ENCODE results near the gene ZNF554. TPM values are rescaled to one million over a fixed set of nuclear protein-coding genes. Genes with fewer than 3 reads are reported as not detected.
"Not testable (repeated sequence)": the region's sequence is repeated elsewhere in the genome, so short reads cannot be mapped to it uniquely, and the experiment has no call there.

The ZNF554 gene
- total RNA-seq, 1 donor, result 1.8 TPM

DNA sequence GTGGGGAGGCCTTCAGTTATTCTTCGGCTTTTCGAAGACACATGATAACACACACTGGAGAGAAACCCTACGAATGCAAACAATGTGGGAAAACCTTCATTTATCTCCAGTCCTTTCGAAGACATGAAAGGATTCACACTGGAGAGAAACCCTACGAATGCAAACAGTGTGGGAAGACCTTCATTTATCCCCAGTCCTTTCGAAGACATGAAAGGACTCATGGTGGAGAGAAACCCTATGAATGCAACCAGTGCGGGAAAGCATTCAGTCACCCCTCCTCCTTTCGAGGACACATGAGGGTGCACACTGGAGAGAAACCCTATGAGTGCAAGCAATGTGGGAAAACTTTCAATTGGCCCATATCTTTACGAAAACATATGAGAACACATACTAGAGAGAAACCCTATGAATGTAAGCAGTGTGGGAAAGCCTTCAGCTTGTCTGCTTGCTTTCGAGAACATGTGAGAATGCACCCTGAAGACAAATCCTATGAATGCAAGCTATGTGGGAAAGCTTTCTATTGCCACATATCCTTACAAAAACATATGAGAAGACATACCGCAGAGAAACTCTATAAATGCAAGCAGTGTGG is 33.4 kb downstream of the ZNF554 start:
- Histone ChIP-seq H3K27me3 (ENCODE audit: insufficient read depth, low read length) (no peaks in the 10 kb centered on the region), H3K4me3 (ENCODE audit: low read length) (no peak overlapping the region), H3K9me3 (ENCODE audit: low read depth, low read length) (peaks cover 56% of the 10 kb centered on the region)

DNA sequence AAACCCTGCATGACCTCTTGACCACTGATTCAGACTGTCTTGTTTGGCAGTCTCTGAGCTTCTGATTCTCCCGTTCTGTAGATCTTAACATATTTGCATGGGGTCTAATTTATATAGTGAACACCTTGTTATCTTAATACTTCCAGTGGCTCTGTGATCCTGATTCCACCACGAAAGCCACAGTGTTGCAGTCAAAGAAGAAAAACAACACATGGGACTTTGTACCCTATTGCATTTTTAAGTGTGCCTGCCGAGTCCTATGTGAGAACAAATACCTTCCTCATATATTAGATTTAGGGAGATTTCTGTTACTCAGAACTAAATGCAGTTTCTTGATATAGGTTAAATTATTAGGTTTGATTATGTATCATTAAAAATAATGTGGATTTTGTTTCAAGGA is 35.2 kb downstream of the ZNF554 start:
- no peaks in the 10 kb centered on the region for H3K4me1 ChIP-seq (ENCODE audit: insufficient read depth, low read length)
- peaks cover 56% of the 10 kb centered on the region for H3K9me3 ChIP-seq (ENCODE audit: low read depth, low read length)
- no peak overlapping the region for H3K4me3 ChIP-seq (ENCODE audit: low read length)
- no peaks in the 10 kb centered on the region for H3K27me3 ChIP-seq (ENCODE audit: insufficient read depth, low read length)

More for the DNA sequence above, 33.4 kb downstream of the ZNF554 start:
- no peaks in the 10 kb centered on the region for H3K4me1 ChIP-seq (ENCODE audit: insufficient read depth, low read length)

DNA sequence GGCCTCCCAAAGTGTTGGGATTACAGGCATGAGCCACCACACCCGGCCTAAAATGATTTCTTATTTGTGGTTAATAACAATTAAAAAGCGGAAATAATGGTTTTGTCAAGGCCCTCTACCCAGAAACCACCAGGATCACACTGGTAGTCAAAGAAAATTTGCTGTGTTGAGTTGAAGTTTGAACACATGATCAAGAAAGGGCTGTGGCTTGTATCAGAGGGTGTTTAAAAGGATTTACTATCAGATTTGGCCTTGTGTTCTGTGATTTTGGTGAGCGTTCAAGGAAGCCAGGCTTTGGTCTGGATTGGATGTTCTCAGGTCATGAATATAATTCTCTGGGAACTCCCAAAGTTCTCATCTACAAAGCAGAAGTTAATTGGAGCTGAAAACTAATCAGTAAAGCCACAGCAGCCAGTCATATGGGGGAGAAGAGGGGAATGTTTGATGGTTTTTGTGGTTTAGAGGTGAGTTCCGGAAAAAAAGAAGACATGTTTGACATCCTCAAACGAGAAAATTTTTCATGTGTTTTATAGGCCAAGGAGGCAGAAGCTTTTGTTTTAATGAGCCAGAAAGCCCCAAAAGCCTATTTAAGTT is 36.9 kb downstream of the ZNF554 start:
- Histone ChIP-seq H3K27me3 (ENCODE audit: insufficient read depth, low read length) (no peaks in the 10 kb centered on the region), H3K9me3 (ENCODE audit: low read depth, low read length) (peaks cover 52% of the 10 kb centered on the region), H3K4me3 (ENCODE audit: low read length) (no peak overlapping the region), H3K4me1 (ENCODE audit: insufficient read depth, low read length) (no peaks in the 10 kb centered on the region)

DNA sequence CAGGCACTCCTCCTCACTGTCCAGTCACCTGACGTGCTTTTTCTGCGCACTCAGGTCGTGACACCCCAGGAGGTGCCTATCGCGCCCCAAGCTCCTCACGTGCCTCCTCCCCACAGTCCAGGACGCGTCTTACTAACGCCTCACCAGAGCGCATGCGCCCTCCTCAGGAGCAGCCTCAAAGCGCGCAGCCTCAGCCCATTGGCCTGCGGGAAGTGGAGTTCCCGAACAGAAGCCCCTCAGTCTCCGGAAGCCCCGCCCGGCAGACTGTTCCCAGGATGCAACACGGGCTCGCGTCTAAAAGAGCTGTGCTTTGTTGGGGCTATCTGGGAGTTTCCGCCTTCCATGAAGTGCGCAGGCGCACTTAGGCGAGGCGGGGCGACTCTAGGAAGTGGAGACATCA is 39.2 kb downstream of the ZNF554 start:
- H3K4me1 ChIP-seq (ENCODE audit: insufficient read depth, low read length), result no peaks in the 10 kb centered on the region
- peaks cover 28% of the 10 kb centered on the region for H3K9me3 ChIP-seq (ENCODE audit: low read depth, low read length)
- H3K27me3 ChIP-seq (ENCODE audit: insufficient read depth, low read length), result no peaks in the 10 kb centered on the region
- no peak overlapping the region for H3K4me3 ChIP-seq (ENCODE audit: low read length)

DNA sequence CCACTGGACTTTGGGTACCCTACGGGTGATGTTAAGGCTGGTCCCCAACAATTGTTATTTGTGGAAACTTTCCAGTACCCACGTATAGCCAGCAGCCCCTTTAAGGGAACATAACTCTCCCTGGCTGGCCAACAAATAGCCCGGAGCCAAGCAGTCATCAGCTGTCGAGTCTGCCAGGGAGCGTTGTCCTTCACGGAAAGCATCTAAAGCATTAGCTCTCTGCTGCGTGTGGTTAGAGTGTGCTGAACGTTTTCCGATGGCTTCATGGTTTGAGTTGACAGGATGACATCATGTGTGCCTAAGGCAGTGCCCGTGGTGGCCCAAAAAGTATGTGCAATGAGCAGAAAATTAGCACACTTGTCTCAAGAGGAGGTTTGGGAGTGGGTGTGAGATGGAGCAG is 44.1 kb downstream of the ZNF554 start:
- Histone ChIP-seq H3K27me3 (ENCODE audit: insufficient read depth, low read length) (no peaks in the 10 kb centered on the region), H3K9me3 (ENCODE audit: low read depth, low read length) (no peaks in the 10 kb centered on the region), H3K4me1 (ENCODE audit: insufficient read depth, low read length) (no peaks in the 10 kb centered on the region), H3K4me3 (ENCODE audit: low read length) (no peak overlapping the region)

DNA sequence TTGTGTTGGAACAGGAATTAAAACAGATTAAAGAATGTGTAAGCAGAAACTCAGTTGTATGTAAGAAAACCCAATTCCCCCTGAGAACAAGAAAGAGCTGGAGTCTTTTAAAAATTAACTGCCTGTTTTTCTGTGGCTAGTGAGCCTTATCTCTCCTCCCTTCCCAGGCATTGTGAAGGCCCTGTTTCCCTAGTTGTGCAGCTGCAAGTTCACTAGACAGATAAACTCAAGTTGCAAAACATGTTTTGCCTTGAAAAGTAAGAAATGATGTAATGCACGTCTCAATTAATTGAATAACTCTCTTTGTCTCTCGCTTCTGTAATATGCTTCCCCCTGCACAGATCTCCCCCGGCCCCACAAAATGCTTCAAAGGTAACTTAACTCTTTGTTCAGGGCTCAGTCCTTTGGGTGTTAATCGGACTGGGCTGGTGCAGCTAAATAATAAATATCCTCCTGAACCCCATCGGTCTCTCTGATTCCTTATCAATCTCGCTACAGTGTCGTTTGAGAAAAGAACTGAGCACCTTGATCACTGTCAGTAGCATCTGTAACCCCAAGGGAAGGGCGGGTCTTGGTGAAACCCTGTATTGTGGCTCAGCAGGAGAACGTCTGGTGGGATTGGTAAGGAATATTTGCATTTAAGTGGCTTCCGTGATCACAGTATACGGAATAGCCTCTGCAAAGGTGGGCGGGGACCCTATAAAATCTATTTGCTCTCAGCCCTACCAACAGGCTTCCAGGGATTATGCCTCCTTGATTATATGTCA is 45.8 kb downstream of the ZNF554 start:
- Histone ChIP-seq H3K4me3 (ENCODE audit: low read length) (no peak overlapping the region), H3K9me3 (ENCODE audit: low read depth, low read length) (no peaks in the 10 kb centered on the region), H3K4me1 (ENCODE audit: insufficient read depth, low read length) (no peaks in the 10 kb centered on the region), H3K27me3 (ENCODE audit: insufficient read depth, low read length) (no peaks in the 10 kb centered on the region)

DNA sequence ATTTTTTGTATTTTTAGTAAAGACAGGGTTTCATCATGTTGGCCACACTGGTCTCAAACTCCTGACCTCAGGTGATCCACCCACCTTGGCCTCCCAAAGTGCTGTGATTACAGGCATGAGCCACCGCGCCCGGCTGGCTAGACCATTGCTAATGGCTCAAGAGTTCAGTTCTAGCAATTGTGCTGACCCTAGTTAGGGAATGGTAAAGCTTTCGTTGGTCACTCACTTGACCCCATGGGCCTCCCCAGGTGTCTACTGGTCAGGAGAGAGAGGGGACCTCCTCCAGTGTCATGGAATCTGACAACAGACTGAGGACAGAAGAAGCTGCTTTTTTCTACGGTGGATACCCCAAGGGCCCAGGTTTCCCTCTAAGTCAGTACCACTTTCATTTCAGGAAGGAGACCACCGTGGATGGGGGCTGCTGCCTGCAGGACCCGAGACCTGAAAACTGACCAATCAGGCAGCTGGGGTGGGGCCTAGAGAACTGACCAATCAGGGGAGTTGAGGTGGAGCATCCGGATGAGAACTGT is 46.9 kb downstream of the ZNF554 start:
- Histone ChIP-seq H3K4me3 (ENCODE audit: low read length) (no peak overlapping the region), H3K27me3 (ENCODE audit: insufficient read depth, low read length) (no peaks in the 10 kb centered on the region), H3K9me3 (ENCODE audit: low read depth, low read length) (no peaks in the 10 kb centered on the region), H3K4me1 (ENCODE audit: insufficient read depth, low read length) (no peaks in the 10 kb centered on the region)

DNA sequence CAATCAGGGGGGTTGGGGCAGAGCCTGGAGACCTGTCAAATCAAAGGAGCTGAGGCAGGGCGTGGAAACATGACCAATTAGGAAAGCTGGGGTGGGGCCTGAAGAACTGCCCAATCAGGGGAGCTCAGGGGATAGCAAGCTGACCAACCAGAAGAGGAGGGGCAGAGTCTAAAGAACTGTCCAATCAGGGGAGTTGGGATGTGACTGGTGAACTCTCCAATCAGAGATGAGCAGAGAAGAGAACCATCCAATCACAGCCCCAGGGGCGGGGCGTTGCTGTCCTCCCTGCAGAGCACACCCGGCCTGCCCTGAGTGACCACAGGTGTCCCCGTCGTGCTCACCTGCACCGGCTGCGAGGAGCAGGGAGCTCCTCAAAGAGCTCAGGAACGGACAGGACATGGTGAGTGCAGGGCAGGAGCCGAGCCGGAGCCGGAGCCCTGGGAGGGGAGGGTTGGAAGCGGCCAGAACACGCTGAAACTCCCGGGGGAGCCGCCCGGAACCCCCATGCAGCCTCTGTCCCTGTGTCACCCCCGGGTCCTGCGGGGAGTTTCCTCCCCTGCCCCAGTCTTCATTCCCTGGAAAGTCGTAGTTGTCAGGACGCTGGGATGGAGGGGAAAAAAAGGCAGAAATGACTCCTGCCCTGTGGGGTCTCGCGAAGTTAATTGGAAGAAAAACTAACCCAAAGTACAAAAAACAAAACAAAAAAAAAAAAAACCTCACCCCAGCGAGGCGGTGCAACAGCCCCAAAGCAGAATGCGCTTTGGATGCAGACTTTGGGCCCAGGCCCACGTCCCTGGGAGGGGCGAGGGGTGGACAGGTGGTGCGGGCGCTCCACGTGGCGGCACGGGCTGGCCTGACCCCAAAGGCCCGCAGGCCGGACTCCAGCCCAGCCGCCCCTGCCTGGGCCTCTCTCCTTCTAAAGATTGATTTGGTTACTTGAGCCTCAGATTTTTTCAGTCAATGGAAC is 47.6 kb downstream of the ZNF554 start, which contains the start of gene ZNF556:
TSS of gene ZNF556 (plus strand) at position 311 of the 967 bp plus-strand sequence. CDS start at position 398, 87 bp downstream.
- H3K9me3 ChIP-seq (ENCODE audit: low read depth, low read length), result no peaks in the 10 kb centered on the region
- H3K27me3 ChIP-seq (ENCODE audit: insufficient read depth, low read length), result no peaks in the 10 kb centered on the region
- H3K4me1 ChIP-seq (ENCODE audit: insufficient read depth, low read length), result no peaks in the 10 kb centered on the region
- no peak within 1 kb of the TSS for H3K4me3 ChIP-seq (ENCODE audit: low read length)

DNA sequence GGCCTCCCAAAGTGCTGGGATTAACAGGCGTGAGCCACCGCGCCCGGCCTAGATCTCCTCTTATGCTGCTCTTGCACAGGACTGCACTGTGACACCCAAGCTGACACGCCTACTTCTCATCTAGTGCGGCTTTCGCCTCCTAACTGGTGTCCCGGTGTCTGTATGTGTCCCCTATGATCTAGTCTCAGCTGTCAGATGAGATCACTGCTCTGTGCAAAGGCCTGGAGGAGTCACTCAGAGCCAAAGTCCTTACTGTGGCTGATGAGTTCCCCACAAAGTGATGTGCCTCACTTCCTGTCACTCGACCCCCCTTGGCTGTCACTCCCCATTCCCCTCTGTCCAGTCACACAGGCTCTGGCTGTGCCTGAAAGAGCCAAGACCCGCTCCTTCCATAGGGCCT is 50.0 kb downstream of the ZNF554 start:
- no peak overlapping the region for H3K4me3 ChIP-seq (ENCODE audit: low read length)
- no peaks in the 10 kb centered on the region for H3K27me3 ChIP-seq (ENCODE audit: insufficient read depth, low read length)
- no peaks in the 10 kb centered on the region for H3K4me1 ChIP-seq (ENCODE audit: insufficient read depth, low read length)
- no peaks in the 10 kb centered on the region for H3K9me3 ChIP-seq (ENCODE audit: low read depth, low read length)

DNA sequence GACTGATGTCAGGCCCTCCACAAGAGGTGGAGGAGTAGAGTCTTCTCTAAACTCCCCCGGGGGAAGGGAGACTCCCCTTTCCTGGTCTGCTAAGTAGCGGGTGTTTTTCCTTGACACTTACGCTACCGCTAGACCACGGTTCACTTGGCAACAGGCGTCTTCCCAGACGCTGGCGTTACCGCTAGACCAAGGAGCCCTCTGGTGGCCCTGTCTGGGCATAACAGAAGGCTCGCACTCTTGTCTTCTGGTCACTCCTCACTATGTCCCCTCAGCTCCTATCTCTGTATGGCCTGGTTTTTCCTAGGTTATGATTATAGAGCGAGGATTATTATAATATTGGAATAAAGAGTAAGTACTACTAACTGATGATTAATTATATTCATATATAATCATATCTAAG is 52.5 kb downstream of the ZNF554 start:
- not testable (repeated sequence) for H3K27me3 ChIP-seq (ENCODE audit: insufficient read depth, low read length); H3K4me1 ChIP-seq (ENCODE audit: insufficient read depth, low read length); H3K9me3 ChIP-seq (ENCODE audit: low read depth, low read length); H3K4me3 ChIP-seq (ENCODE audit: low read length)

DNA sequence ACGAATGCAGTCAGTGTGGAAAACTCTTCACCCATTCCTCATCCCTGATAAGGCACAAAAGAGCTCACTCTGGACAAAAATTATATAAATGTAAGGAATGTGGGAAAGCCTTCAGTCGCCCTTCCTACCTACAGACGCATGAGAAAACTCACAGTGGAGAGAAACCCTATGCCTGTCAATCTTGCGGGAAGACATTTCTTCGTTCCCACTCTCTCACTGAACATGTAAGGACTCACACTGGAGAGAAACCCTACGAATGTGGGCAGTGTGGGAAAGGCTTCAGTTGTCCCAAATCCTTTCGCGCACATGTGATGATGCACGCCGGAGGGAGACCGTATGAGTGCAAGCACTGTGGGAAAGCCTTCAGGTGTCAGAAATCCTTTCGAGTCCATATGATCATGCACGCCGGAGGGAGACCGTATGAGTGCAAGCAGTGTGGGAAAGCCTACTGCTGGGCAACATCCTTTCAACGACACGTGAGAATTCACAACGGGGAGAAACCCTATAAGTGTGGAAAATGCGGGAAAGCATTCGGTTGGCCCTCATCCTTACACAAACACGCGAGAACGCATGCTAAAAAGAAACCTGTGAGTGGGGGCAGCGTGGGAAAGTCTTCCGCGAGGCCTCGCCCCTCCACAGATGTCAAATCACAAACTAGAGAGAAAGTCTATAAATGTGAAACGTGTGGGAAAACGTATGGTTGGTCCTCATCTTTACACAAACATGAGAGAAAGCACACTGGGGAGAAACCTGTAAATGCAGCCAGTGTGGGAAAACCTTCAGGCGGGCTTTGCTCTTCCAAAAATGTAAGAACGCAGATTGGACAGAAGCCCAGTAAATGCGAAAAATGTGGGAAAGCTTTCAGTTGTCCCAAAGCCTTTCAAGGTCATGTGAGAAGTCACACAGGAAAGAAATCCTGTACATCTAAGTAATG is 58.0 kb downstream of the ZNF554 start:
- Histone ChIP-seq H3K4me3 (ENCODE audit: low read length) (no peak overlapping the region), H3K4me1 (ENCODE audit: insufficient read depth, low read length) (no peaks in the 10 kb centered on the region), H3K9me3 (ENCODE audit: low read depth, low read length) (peaks cover 16% of the 10 kb centered on the region), H3K27me3 (ENCODE audit: insufficient read depth, low read length) (no peaks in the 10 kb centered on the region)

DNA sequence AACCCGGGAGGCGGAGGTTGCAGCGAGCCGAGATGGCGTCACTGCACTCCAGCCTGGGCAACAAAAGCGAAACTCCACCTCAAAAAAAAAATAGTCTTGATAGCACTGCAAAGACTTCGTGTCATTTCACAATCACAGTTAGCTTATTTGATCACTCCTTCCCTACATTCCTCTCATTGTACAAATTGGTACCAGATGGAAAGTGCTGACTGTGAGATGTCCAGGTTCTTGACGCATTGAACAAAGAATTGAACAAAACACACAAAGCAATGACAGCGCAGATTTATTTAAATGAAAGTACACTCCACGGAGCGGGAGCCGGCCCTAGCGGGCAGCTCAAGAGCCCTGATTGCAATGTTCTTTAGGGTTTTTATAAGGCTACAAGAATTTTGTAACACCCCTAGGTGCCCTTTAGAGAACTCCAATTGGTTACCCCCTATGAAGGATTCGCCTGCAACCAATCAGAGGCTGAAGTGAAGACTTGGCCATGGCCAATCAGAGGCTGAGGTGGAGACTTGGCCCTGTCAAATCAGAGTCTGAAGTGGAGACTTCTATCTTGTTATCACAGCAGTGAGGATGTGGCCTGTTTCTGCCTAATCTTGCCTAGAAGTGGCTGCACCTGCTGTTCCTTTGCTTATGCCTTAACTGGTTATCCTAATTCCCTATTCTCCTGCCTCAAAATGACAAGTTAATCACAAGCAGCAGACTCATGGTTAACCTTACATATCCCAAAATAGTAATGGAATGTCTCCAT is 64.2 kb downstream of the ZNF554 start:
- H3K4me3 ChIP-seq (ENCODE audit: low read length), result no peak overlapping the region
- H3K9me3 ChIP-seq (ENCODE audit: low read depth, low read length), result peaks cover 3% of the 10 kb centered on the region
- H3K27me3 ChIP-seq (ENCODE audit: insufficient read depth, low read length), result no peaks in the 10 kb centered on the region
- H3K4me1 ChIP-seq (ENCODE audit: insufficient read depth, low read length), result no peaks in the 10 kb centered on the region

DNA sequence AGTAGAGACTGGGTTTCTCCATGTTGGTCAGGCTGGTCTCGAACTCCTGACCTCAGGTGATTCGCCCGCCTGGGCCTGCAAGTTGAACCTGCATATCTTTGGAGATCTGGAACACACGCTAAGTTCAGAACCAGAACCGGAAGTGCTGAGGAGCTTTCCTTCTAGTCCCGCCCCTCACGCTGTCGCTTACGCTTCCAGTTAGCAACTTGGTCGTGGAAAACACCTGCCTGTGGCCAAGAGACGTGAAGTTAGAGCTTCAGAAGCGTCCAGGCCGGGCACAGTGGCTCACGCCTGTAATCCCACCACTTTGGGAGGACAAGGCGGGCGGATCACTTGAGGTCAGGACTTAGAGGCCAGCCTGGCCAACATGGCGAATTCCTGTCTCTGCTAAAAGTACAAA is 66.1 kb downstream of the ZNF554 start:
- Histone ChIP-seq H3K27me3 (ENCODE audit: insufficient read depth, low read length) (no peaks in the 10 kb centered on the region), H3K9me3 (ENCODE audit: low read depth, low read length) (no peaks in the 10 kb centered on the region), H3K4me1 (ENCODE audit: insufficient read depth, low read length) (no peaks in the 10 kb centered on the region), H3K4me3 (ENCODE audit: low read length) (no peak overlapping the region)

All from mononuclear cell (primary cell).